ENCODE results near the gene ANKRD42.

- TF ChIP-seq POLR2A (IDR thresholded peaks at IDR 0.05) = no peak
- no peak for TF ChIP-seq CTCF (IDR thresholded peaks at IDR 0.05)
Observed at GRCh38 chr11:83235825-83236224, 42.3 kb downstream of the ANKRD42 start.
